ENCODE measurements around the gene RTN4R.

- TF ChIP-seq POLR2A (IDR thresholded peaks at IDR 0.05) (no peak), CTCF (IDR thresholded peaks at IDR 0.05) (no peak)
Measured at GRCh38 chr22:20199906-20200305, 68.2 kb downstream of the RTN4R start.
